ENCODE results near the gene KRTAP10-6.
"Not testable (repeated sequence)": the region's sequence is repeated elsewhere in the genome, so short reads cannot be mapped to it uniquely, and the experiment has no call there.

KRTAP10-6 gene

GRCh38 chr21:44612669-44613229 lies 20.4 kb upstream of the KRTAP10-6 start:
- H3K4me3 ChIP-seq (ENCODE audit: low read depth, low read length): no peak overlapping the region
- DNase-seq (ENCODE audit: low read depth): no peak
- TF ChIP-seq CTCF (IDR thresholded peaks at IDR 0.05; ENCODE audit: low read depth, low read length, missing control alignments): no peak

- H3K4me3 ChIP-seq (ENCODE audit: low read depth, low read length): no peak within 1 kb of the TSS
- no peak for TF ChIP-seq CTCF (IDR thresholded peaks at IDR 0.05; ENCODE audit: low read depth, low read length, missing control alignments)
- DNase-seq (ENCODE audit: low read depth): no peak
Measured at GRCh38 chr21:44612029-44612486, 19.8 kb upstream of the KRTAP10-6 start, which contains the start of gene KRTAP10-8. TSS of gene KRTAP10-8 (plus strand) at chr21:44612079. CDS start at chr21:44612101, 22 bp downstream.

GRCh38 chr21:44611551-44611950 lies 19.2 kb upstream of the KRTAP10-6 start:
- H3K4me3 ChIP-seq (ENCODE audit: low read depth, low read length): no peak overlapping the region
- TF ChIP-seq CTCF (IDR thresholded peaks at IDR 0.05; ENCODE audit: low read depth, low read length, missing control alignments): no peak
- DNase-seq (ENCODE audit: low read depth): no peak

- not testable (repeated sequence) for H3K4me3 ChIP-seq (ENCODE audit: low read depth, low read length); DNase-seq (ENCODE audit: low read depth)
Measured at GRCh38 chr21:44610157-44610843, 18.0 kb upstream of the KRTAP10-6 start.

GRCh38 chr21:44609193-44609592 lies 16.9 kb upstream of the KRTAP10-6 start:
- H3K4me3 ChIP-seq (ENCODE audit: low read depth, low read length): no peak overlapping the region
- DNase-seq (ENCODE audit: low read depth): no peak
- TF ChIP-seq CTCF (IDR thresholded peaks at IDR 0.05; ENCODE audit: low read depth, low read length, missing control alignments): no peak

GRCh38 chr21:44606495-44606894 lies 14.2 kb upstream of the KRTAP10-6 start:
- no peak overlapping the region for H3K4me3 ChIP-seq (ENCODE audit: low read depth, low read length)
- no peak for TF ChIP-seq CTCF (IDR thresholded peaks at IDR 0.05; ENCODE audit: low read depth, low read length, missing control alignments)
- no peak for DNase-seq (ENCODE audit: low read depth)

- no peak overlapping the region for H3K4me3 ChIP-seq (ENCODE audit: low read depth, low read length)
- TF ChIP-seq CTCF (IDR thresholded peaks at IDR 0.05; ENCODE audit: low read depth, low read length, missing control alignments): no peak
Measured at GRCh38 chr21:44603911-44604310, 11.6 kb upstream of the KRTAP10-6 start.

More at GRCh38 chr21:44603911-44604310, 11.6 kb upstream of the KRTAP10-6 start:
- no peak for DNase-seq (ENCODE audit: low read depth)

All from GM12864 (cell line).